Measurements from ENCODE around the gene TUBB1.

Gene TUBB1

DNA sequence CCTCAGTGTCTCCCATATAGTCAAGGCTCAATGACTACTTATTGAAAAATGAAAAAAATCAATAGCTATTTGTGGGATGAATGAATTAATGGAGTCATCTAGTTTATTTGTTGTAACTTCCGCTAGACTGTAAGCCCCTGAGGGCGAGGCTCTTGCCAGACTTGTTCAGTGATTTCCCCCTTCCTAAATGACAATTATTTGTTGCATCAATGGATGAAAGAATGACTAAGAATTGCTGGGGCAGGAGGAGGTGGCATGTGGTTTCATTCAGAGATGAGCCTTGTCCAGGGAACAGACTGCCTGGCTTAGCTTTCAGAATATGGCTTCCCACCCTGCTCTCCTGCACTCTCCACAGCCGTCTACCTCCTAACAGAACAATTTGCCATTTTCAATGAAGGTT lies 24.5 kb downstream of the TUBB1 start:
- DNase-seq (ENCODE audit: low spot score) = no peak

- DNase-seq (ENCODE audit: low spot score) = no peak
Observed at GRCh38 chr20:59044295-59044694, 25.1 kb downstream of the TUBB1 start.

DNA sequence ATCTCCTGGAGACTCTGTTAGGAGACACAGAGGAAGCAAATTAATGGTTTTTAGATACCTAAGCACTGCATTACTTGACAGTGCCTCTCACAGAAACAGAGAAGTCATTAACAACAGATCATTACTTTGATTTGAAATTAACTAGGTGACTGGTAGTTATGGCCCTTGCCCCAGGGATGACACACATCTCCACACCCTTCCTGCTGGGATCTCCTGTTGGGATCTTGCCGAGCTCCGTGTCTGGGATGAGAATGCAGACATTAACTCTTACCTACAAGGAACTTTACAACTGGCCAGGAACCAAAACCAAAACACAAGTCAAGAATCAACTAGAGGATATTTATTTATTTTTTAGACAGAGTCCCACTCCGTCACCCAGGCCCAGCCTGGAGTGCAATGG lies 25.6 kb downstream of the TUBB1 start:
- no peak for DNase-seq (ENCODE audit: low spot score)

- DNase-seq (ENCODE audit: low spot score) = no peak
Observed at GRCh38 chr20:59046862-59047261, 27.6 kb downstream of the TUBB1 start.

- DNase-seq (ENCODE audit: low spot score) = no peak
Observed at GRCh38 chr20:59047938-59048680, 28.9 kb downstream of the TUBB1 start.

GRCh38 chr20:59048681-59049030 lies 29.4 kb downstream of the TUBB1 start:
- DNase-seq (ENCODE audit: low spot score) = no peak

DNA sequence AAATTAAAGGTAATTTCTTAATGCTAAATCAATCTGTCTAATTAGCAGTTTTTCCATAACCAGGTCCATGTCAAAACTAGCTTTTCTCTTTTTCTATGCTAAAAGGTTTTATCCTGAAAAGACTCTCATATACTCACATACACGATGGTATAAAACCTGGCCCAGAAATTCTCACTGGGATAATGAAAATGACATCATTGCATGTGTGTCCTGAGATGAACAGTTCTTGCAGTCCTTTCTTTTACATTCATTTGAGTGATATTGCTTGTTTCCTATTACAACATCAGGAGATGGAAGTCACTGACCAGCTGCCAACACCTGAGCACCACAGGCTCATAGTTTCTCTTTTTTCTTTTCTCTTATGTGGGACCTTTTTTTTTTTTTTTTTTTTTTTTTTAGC lies 31.2 kb downstream of the TUBB1 start:
- DNase-seq (ENCODE audit: low spot score) = no peak

DNA sequence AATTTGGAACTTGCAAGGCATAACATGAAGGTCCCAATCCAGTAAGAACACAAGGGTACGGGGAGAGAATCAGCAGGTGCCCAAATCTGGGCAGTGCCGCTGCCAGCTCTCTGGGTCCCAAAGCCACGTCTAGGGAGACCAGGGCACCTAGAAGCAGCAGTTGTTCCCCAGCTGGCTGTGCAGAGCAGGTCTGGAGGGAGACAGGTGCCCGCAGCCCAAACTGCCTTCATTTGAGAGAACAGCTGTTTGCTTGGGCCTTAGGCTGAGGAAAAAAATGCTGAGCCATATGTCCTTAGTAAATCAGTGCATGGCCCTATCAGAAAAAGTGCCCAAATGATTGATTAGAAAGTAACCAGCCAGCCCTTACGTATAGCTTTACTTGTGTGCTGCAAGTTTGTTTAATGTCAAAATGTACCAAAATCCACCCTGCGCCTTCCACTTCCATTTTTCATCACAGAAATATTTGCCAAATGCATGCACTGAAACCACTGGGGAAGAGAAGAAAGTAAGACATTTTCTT lies 32.5 kb downstream of the TUBB1 start:
- no peak for DNase-seq (ENCODE audit: low spot score)

DNA sequence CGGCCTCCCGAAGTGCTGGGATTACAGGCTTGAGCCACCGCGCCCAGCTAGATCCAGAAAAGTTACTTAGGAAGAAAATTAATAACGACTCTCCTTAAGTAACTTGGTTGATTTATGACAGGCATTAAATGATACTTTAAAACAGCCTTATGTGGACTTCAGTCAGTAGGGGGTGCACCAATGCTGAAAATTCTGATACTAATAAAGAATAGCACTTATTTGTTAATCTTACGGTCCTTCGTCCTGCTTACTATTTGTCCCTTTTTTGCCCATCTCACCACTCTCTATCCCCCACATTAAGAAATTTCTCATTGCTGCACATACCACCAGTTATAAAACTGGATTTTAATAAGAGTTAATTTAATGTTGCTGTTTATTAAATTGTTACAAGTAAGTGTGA lies 36.1 kb downstream of the TUBB1 start:
- DNase-seq (ENCODE audit: low spot score) = no peak

GRCh38 chr20:59062081-59062480 lies 42.9 kb downstream of the TUBB1 start:
- DNase-seq (ENCODE audit: low spot score) = no peak

GRCh38 chr20:59063358-59064213 lies 44.4 kb downstream of the TUBB1 start:
- DNase-seq (ENCODE audit: low spot score) = no peak

GRCh38 chr20:59064214-59064722 lies 45.0 kb downstream of the TUBB1 start:
- no peak for DNase-seq (ENCODE audit: low spot score)

DNA sequence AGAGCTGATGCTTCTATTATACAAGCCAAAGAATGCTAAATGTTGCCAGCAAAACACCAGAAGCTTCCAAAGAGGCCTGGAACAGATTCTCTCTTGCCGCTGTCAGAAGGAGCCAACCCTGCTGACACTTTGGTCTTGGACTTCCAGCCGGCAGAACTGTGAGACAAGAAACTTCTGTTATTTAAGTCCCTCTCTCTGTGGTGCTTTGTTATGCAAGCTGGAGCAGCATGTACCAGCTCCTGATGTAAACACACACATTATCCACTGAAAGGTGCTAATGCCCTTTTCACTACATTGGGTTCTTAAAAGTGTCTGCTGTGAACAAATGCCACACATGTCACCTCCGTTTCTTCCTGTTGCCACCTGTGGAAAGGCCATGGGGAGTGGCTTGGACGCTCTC lies 49.3 kb downstream of the TUBB1 start:
- no peak for DNase-seq (ENCODE audit: low spot score)

- DNase-seq (ENCODE audit: low spot score) = no peak
Observed at GRCh38 chr20:59069026-59069425, 49.8 kb downstream of the TUBB1 start.

DNA sequence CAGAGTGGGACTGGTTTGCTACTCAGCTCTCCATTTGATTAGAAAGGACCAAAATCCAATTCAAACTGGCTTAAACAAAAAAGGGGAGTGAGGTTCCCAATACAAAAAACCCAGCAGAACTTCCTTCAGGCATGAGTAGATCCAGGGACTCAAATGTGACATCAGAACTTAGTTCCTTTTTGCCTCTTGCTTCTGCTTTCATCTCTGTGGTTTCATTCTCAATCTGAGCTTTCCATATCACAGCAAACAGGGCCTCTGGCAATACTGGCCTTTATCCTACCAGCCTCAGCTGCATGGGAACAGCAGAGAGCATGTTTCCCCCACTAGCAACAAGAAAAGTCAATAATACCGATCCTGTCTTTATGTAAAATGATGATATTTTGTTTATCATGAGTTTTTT lies 52.0 kb downstream of the TUBB1 start:
- no peak for DNase-seq (ENCODE audit: low spot score)

GRCh38 chr20:59073582-59073981 lies 54.4 kb downstream of the TUBB1 start:
- no peak for DNase-seq (ENCODE audit: low spot score)

- DNase-seq (ENCODE audit: low spot score) = no peak
Observed at GRCh38 chr20:59074456-59074855, 55.2 kb downstream of the TUBB1 start.

GRCh38 chr20:59075934-59076508 lies 56.8 kb downstream of the TUBB1 start:
- no peak for DNase-seq (ENCODE audit: low spot score)

Data from HuH-7.5 (cell line).